HEK293 (cell line): ENCODE results near the gene CYP4F8.

Experiments
- CTCF ChIA-PET: fragments of 350-600 bp; formaldehyde crosslinking; extraction: SDS; loops from one replicate; lab custom pipeline; 2021; ENCODE audit warnings: antibody characterized with exemption; lab: Yijun Ruan, JAX
- POLR2A ChIA-PET: fragments of 300-600 bp; formaldehyde crosslinking; extraction: SDS; loops from one replicate; lab custom pipeline; 2020; ENCODE audit warnings: antibody characterized with exemption, inconsistent platforms; lab: Yijun Ruan, JAX
- H3K27ac ChIP-seq: fragments of 200-500 bp; sonication (Bioruptor generic); 2 replicates; pipeline ENCODE4 v1.5.1; 2014; ENCODE audit warnings: low read depth, low read length, control low read depth, inconsistent platforms; ENCODE audit errors: extremely low read depth
- H3K36me3 ChIP-seq, 2 experiments: fragments of 200-500 bp in 1 of 2; sonication (Bioruptor generic) in 1 of 2; 1 replicate in 1 of 2; 2 replicates in 1 of 2; pipeline ENCODE4 v1.5.1; 2014 to 2017; ENCODE audit warnings: inconsistent platforms in 2 of 2, low read length in 2 of 2; ENCODE audit not compliant: control insufficient read depth in 2 of 2, insufficient read depth in 1 of 2
- H3K4me1 ChIP-seq: fragments of 200-500 bp; sonication (Bioruptor generic); 2 replicates; pipeline ENCODE4 v1.5.1; 2014; ENCODE audit warnings: mild to moderate bottlenecking, low read length, inconsistent platforms; ENCODE audit not compliant: control insufficient read depth, insufficient read depth
- H3K4me3 ChIP-seq: 2 replicates; pipeline ENCODE4 v1.5.1; 2011; ENCODE audit warnings: low read depth, mild to moderate bottlenecking, control low read depth, low read length, moderate library complexity
- H3K9me3 ChIP-seq: fragments of 200-500 bp; sonication (Bioruptor generic); 2 replicates; pipeline ENCODE4 v1.5.1; 2014; ENCODE audit warnings: low read depth, low read length, inconsistent platforms; ENCODE audit not compliant: control insufficient read depth, insufficient read depth
- EGR2 ChIP-seq: fragments of 450-650 bp; formaldehyde crosslinking; IDR thresholded peaks from 2 replicates; pipeline ENCODE4 v1.5.1; 2016; ENCODE audit warnings: low read depth, missing biosample characterization, missing genetic modification characterization
- GLIS1 ChIP-seq: fragments of 450-650 bp; formaldehyde crosslinking; IDR thresholded peaks from 2 replicates; pipeline ENCODE4 v1.5.1; 2016; ENCODE audit warnings: missing biosample characterization, missing genetic modification characterization
- IKZF3 ChIP-seq: fragments of 450-650 bp; IDR thresholded peaks from 2 replicates; pipeline ENCODE4 v1.5.0; 2018; ENCODE audit warnings: missing biosample characterization, mild to moderate bottlenecking, missing genetic modification characterization, moderate library complexity
- KLF1 ChIP-seq: fragments of 450-650 bp; formaldehyde crosslinking; IDR thresholded peaks from 2 replicates; pipeline ENCODE4 v1.5.1; 2016; ENCODE audit warnings: missing biosample characterization, missing genetic modification characterization
- OSR2 ChIP-seq: fragments of 450-650 bp; formaldehyde crosslinking; IDR thresholded peaks from 2 replicates; pipeline ENCODE4 v1.5.1; 2016; ENCODE audit warnings: missing biosample characterization, missing genetic modification characterization
- OVOL3 ChIP-seq: fragments of 450-650 bp; formaldehyde crosslinking; IDR thresholded peaks from 2 replicates; pipeline ENCODE4 v1.5.1; 2016; ENCODE audit warnings: missing biosample characterization, missing genetic modification characterization
- SCRT2 ChIP-seq: fragments of 450-650 bp; formaldehyde crosslinking; IDR thresholded peaks from 2 replicates; pipeline ENCODE4 v1.5.1; 2016; ENCODE audit warnings: missing biosample characterization, missing genetic modification characterization
- SP7 ChIP-seq: fragments of 450-650 bp; formaldehyde crosslinking; IDR thresholded peaks from 2 replicates; pipeline ENCODE4 v1.5.1; 2016; ENCODE audit warnings: missing biosample characterization, missing genetic modification characterization
- YY1 ChIP-seq: fragments of 450-650 bp; formaldehyde crosslinking; IDR thresholded peaks from 2 replicates; pipeline ENCODE4 v1.5.1; 2018; ENCODE audit warnings: missing biosample characterization, missing genetic modification characterization
- YY2 ChIP-seq: fragments of 450-650 bp; formaldehyde crosslinking; IDR thresholded peaks from 2 replicates; pipeline ENCODE4 v1.5.1; 2016; ENCODE audit warnings: missing biosample characterization, missing genetic modification characterization
- ZBTB20 ChIP-seq: fragments of 450-650 bp; formaldehyde crosslinking; IDR thresholded peaks from 2 replicates; pipeline ENCODE4 v1.5.1; 2016; ENCODE audit warnings: missing biosample characterization, missing genetic modification characterization
- ZFHX2 ChIP-seq: fragments of 450-650 bp; formaldehyde crosslinking; conservative IDR thresholded peaks from 2 replicates; pipeline ENCODE4 v1.5.1; 2016; ENCODE audit warnings: missing biosample characterization, missing genetic modification characterization
- ZFP69B ChIP-seq: fragments of 450-650 bp; formaldehyde crosslinking; IDR thresholded peaks from 2 replicates; pipeline ENCODE4 v1.5.1; 2016; ENCODE audit warnings: missing biosample characterization, missing genetic modification characterization
- ZNF133 ChIP-seq: fragments of 450-650 bp; formaldehyde crosslinking; IDR thresholded peaks from 2 replicates; pipeline ENCODE4 v1.5.1; 2016; ENCODE audit warnings: missing biosample characterization, missing genetic modification characterization
- ZNF138 ChIP-seq: fragments of 450-650 bp; formaldehyde crosslinking; IDR thresholded peaks from 2 replicates; pipeline ENCODE4 v1.5.1; 2016; ENCODE audit warnings: missing biosample characterization, missing genetic modification characterization, borderline replicate concordance
- ZNF155 ChIP-seq: fragments of 450-650 bp; formaldehyde crosslinking; IDR thresholded peaks from 2 replicates; pipeline ENCODE4 v1.5.1; 2016; ENCODE audit warnings: missing biosample characterization, missing genetic modification characterization
- ZNF175 ChIP-seq: fragments of 450-650 bp; formaldehyde crosslinking; IDR thresholded peaks from 2 replicates; pipeline ENCODE4 v1.5.1; 2016; ENCODE audit warnings: missing biosample characterization, missing genetic modification characterization
- ZNF266 ChIP-seq: fragments of 450-650 bp; formaldehyde crosslinking; IDR thresholded peaks from 2 replicates; pipeline ENCODE4 v1.5.1; 2016; ENCODE audit warnings: missing biosample characterization, missing genetic modification characterization, low read depth
- ZNF292 ChIP-seq: fragments of 450-650 bp; formaldehyde crosslinking; IDR thresholded peaks from 2 replicates; pipeline ENCODE4 v1.5.1; 2016; ENCODE audit warnings: low read depth, missing biosample characterization, missing genetic modification characterization, borderline replicate concordance
- ZNF302 ChIP-seq: fragments of 450-650 bp; formaldehyde crosslinking; IDR thresholded peaks from 2 replicates; pipeline ENCODE4 v1.5.1; 2016; ENCODE audit warnings: missing biosample characterization, missing genetic modification characterization, low read depth
- ZNF311 ChIP-seq: fragments of 450-650 bp; formaldehyde crosslinking; IDR thresholded peaks from 2 replicates; pipeline ENCODE4 v1.5.1; 2017; ENCODE audit warnings: missing biosample characterization, missing genetic modification characterization, borderline replicate concordance
- ZNF555 ChIP-seq: fragments of 450-650 bp; formaldehyde crosslinking; conservative IDR thresholded peaks from 2 replicates; pipeline ENCODE4 v1.5.1; 2017; ENCODE audit warnings: missing biosample characterization, mild to moderate bottlenecking, missing genetic modification characterization, inconsistent platforms
- ZNF558 ChIP-seq: fragments of 450-650 bp; formaldehyde crosslinking; IDR thresholded peaks from 2 replicates; pipeline ENCODE4 v1.5.1; 2016; ENCODE audit warnings: missing biosample characterization, missing genetic modification characterization
- ZNF585B ChIP-seq: fragments of 450-650 bp; formaldehyde crosslinking; IDR thresholded peaks from 2 replicates; pipeline ENCODE4 v1.5.1; 2016; ENCODE audit warnings: missing biosample characterization, missing genetic modification characterization
- ZNF610 ChIP-seq: fragments of 450-650 bp; formaldehyde crosslinking; IDR thresholded peaks from 2 replicates; pipeline ENCODE4 v1.5.1; 2016; ENCODE audit warnings: missing biosample characterization, missing genetic modification characterization, borderline replicate concordance
- TF ChIP-seq, protein P1 (sequence below): sonication (generic); formaldehyde crosslinking; IDR thresholded peaks from 2 replicates; pipeline ENCODE4 v1.8.1; 2022; ENCODE audit warnings: mild to moderate bottlenecking, moderate library complexity, missing genetic modification reagents
- TF ChIP-seq, protein P2 (sequence below): fragments of 450-650 bp; formaldehyde crosslinking; IDR thresholded peaks from 2 replicates; pipeline ENCODE4 v1.5.1; 2016; ENCODE audit warnings: missing biosample characterization, missing genetic modification characterization
- TF ChIP-seq, protein P3 (sequence below): fragments of 450-650 bp; formaldehyde crosslinking; IDR thresholded peaks from 2 replicates; pipeline ENCODE4 v1.5.1; 2016; ENCODE audit warnings: missing biosample characterization, missing genetic modification characterization

The CYP4F8 gene

DNA sequence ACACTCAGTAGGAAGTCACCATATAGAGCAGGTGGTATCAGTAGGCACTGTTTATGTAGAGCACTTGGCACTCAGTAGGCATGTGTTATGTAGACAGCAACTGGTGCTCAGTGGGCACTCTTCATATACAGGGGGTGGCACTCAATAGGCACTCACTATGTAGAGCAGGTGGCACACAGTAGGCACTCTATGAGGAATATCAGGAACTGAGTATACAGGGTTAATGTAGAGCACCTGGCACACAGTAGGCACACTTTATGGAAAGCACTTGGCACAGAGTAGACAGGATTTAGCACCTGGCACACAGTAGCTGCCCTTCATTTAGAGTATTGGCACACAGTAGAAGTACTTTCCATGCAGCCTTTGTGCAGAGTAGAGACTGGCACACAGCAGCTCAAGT lies 24.6 kb downstream of the CYP4F8 start:
- Histone ChIP-seq H3K9me3 (no peaks in the 10 kb centered on the region), H3K4me1 (no peaks in the 10 kb centered on the region), H3K27ac (no peak overlapping the region), H3K36me3 (no peaks in the 10 kb centered on the region), H3K4me3 (no peak overlapping the region)
- no peak for TF ChIP-seq ZFP69B
- TF ChIP-seq, protein P1, sequence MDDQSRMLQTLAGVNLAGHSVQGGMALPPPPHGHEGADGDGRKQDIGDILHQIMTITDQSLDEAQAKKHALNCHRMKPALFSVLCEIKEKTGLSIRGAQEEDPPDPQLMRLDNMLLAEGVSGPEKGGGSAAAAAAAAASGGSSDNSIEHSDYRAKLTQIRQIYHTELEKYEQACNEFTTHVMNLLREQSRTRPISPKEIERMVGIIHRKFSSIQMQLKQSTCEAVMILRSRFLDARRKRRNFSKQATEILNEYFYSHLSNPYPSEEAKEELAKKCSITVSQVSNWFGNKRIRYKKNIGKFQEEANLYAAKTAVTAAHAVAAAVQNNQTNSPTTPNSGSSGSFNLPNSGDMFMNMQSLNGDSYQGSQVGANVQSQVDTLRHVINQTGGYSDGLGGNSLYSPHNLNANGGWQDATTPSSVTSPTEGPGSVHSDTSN (CRISPR knock-in tag): no peak
- no peak for TF ChIP-seq ZNF555 (tag by site-specific recombination)
- no peak for TF ChIP-seq ZNF175 (tag by site-specific recombination)
- no peak for TF ChIP-seq ZNF266
- no peak for TF ChIP-seq ZNF138 (tag by site-specific recombination)
- no peak for TF ChIP-seq ZNF610
- TF ChIP-seq IKZF3: no peak
- TF ChIP-seq, protein P2, sequence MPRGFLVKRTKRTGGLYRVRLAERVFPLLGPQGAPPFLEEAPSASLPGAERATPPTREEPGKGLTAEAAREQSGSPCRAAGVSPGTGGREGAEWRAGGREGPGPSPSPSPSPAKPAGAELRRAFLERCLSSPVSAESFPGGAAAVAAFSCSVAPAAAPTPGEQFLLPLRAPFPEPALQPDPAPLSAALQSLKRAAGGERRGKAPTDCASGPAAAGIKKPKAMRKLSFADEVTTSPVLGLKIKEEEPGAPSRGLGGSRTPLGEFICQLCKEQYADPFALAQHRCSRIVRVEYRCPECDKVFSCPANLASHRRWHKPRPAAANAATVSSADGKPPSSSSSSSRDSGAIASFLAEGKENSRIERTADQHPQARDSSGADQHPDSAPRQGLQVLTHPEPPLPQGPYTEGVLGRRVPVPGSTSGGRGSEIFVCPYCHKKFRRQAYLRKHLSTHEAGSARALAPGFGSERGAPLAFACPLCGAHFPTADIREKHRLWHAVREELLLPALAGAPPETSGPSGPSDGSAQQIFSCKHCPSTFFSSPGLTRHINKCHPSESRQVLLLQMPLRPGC (tag by site-specific recombination): no peak
- no peak for TF ChIP-seq YY1 (tag by site-specific recombination)
- no peak for TF ChIP-seq ZNF558 (tag by site-specific recombination)
- TF ChIP-seq, protein P3, sequence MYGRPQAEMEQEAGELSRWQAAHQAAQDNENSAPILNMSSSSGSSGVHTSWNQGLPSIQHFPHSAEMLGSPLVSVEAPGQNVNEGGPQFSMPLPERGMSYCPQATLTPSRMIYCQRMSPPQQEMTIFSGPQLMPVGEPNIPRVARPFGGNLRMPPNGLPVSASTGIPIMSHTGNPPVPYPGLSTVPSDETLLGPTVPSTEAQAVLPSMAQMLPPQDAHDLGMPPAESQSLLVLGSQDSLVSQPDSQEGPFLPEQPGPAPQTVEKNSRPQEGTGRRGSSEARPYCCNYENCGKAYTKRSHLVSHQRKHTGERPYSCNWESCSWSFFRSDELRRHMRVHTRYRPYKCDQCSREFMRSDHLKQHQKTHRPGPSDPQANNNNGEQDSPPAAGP (tag by site-specific recombination): no peak
- CTCF ChIA-PET: no interaction called here
- POLR2A ChIA-PET: no interaction called here

DNA sequence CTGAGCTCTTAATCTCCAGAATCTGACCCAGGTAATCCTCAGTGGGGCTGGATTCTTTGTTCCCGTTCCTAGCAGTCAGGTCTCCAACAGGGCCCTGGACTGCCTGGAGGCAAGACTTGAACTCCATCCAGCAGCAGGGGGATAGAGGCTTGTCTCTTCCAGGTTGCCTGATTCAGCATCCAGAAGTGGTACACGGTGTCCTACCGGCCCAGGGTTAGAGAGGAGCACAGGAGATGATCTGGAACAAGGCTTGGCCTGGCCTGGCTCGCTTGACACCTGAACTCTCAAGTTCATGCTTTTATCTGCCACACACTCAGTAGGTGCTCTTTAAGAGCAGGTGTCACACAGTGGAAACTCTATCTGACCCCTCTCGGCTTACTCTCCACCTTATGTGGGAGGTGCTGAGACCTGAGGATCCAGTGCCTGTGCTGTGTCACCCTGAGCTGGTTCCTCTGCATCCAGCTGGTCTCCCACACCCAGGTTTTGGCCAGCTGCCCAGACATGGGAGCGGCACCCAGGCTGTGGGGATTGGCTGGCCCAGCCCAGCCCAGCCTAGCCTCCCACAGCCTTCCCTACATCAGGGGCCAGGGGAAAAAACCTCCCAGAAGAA lies 25.4 kb downstream of the CYP4F8 start, which contains the start of gene CYP4F3:
Gene CYP4F3 (plus strand): TSS at position 604 of the 610 bp plus-strand sequence. CDS start 519 bp downstream, outside the sequence.
- POLR2A ChIA-PET: no interaction called here
- no peak within 1 kb of the TSS for H3K4me3 ChIP-seq
- no peaks in the 10 kb centered on the region for H3K4me1 ChIP-seq
- CTCF ChIA-PET: no interaction called here
- TF ChIP-seq EGR2 (tag by site-specific recombination) (peak; percentile 75; the same call in 1 of the 2 replicates), ZNF585B (tag by site-specific recombination) (no peak), ZNF266 (no peak), OVOL3 (tag by site-specific recombination) (no peak), ZNF133 (tag by site-specific recombination) (no peak), KLF1 (peak; percentile 67), SCRT2 (tag by site-specific recombination) (no peak), ZFHX2 (tag by site-specific recombination) (peak; percentile 72), YY2 (tag by site-specific recombination) (no peak), ZNF292 (tag by site-specific recombination) (no peak), ZNF155 (no peak), SP7 (tag by site-specific recombination) (no peak), ZNF311 (tag by site-specific recombination) (no peak), OSR2 (tag by site-specific recombination) (no peak), GLIS1 (tag by site-specific recombination) (peak; percentile 67), ZNF302 (tag by site-specific recombination) (no peak), ZBTB20 (tag by site-specific recombination) (no peak)
- no peaks in the 10 kb centered on the region for H3K36me3 ChIP-seq
- H3K27ac ChIP-seq: no peak within 1 kb of the TSS
- H3K9me3 ChIP-seq: no peaks in the 10 kb centered on the region
